Neuronal stem cell (in vitro differentiated cells): ENCODE data around the gene SLC5A5.

ENCODE experiments used
- DNase-seq: peaks from one replicate; pipeline ENCODE4 v3.0.0-alpha.2; 2013; ENCODE audit warnings: low spot score
- H2AFZ ChIP-seq: one replicate; pipeline ENCODE4 v1.6.1; 2013; ENCODE audit warnings: mild to moderate bottlenecking, low read length, inconsistent platforms
- H2AK5ac ChIP-seq: 2 replicates; pipeline ENCODE4 v1.6.1; 2013; ENCODE audit warnings: low read depth, mild to moderate bottlenecking, inconsistent platforms, low read length, moderate library complexity, mixed read lengths
- H2BK120ac ChIP-seq: 2 replicates; pipeline ENCODE4 v1.6.1; 2013; ENCODE audit warnings: low read depth, mild to moderate bottlenecking, inconsistent platforms, low read length, moderate library complexity, mixed read lengths
- H2BK12ac ChIP-seq: one replicate; pipeline ENCODE4 v1.6.1; 2013; ENCODE audit warnings: low read length, inconsistent platforms
- H2BK15ac ChIP-seq: 2 replicates; pipeline ENCODE4 v1.6.1; 2013; ENCODE audit warnings: mild to moderate bottlenecking, low read length, inconsistent platforms, mixed read lengths
- H2BK5ac ChIP-seq: one replicate; pipeline ENCODE4 v1.6.1; 2013; ENCODE audit warnings: inconsistent platforms, mild to moderate bottlenecking, low read length, moderate library complexity
- H3K14ac ChIP-seq: one replicate; pipeline ENCODE4 v1.6.1; 2013; ENCODE audit warnings: low read length, inconsistent platforms
- H3K18ac ChIP-seq: 2 replicates; pipeline ENCODE4 v1.6.1; 2013; ENCODE audit warnings: low read length, inconsistent platforms
- H3K23ac ChIP-seq: 2 replicates; pipeline ENCODE4 v1.6.1; 2013; ENCODE audit warnings: low read depth, mild to moderate bottlenecking, mixed read lengths, low read length, inconsistent platforms; ENCODE audit not compliant: poor library complexity
- H3K27ac ChIP-seq: replicated peaks from 3 replicates; pipeline ENCODE4 v1.5.1; 2013; ENCODE audit warnings: low read length, inconsistent platforms
- H3K27me3 ChIP-seq, 3 experiments: 2 replicates each; pipeline ENCODE4 v1.6.1; 2013; ENCODE audit warnings: low read length in 3 of 3, mild to moderate bottlenecking in 2 of 3, inconsistent platforms in 1 of 3, low read depth in 1 of 3, mixed read lengths in 1 of 3, moderate library complexity in 1 of 3; ENCODE audit not compliant: control insufficient read depth in 3 of 3, insufficient read depth in 3 of 3
- H3K36me3 ChIP-seq, 2 donors: replicated peaks in 1 of 2; 2 replicates each; pipeline ENCODE4 v1.6.1; 2013; ENCODE audit warnings: low read length in 2 of 2; ENCODE audit not compliant: control insufficient read depth in 2 of 2, insufficient read depth in 2 of 2
- H3K4ac ChIP-seq: 2 replicates; pipeline ENCODE4 v1.6.1; 2013; ENCODE audit warnings: inconsistent platforms, mild to moderate bottlenecking, low read length, moderate library complexity
- H3K4me1 ChIP-seq, 2 donors: 1 replicate in 1 of 2; 2 replicates in 1 of 2; pipeline ENCODE4 v1.6.1; 2013; ENCODE audit warnings: low read length in 2 of 2, low read depth in 1 of 2; ENCODE audit not compliant: control insufficient read depth in 2 of 2, insufficient read depth in 1 of 2
- H3K4me2 ChIP-seq: one replicate; pipeline ENCODE4 v1.6.1; 2013; ENCODE audit warnings: mild to moderate bottlenecking, low read length, inconsistent platforms; ENCODE audit not compliant: insufficient read depth, poor library complexity, severe bottlenecking
- H3K4me3 ChIP-seq, 2 donors: 2 replicates each; pipeline ENCODE4 v1.5.1; 2013; ENCODE audit warnings: low read length in 2 of 2, mild to moderate bottlenecking in 2 of 2, inconsistent platforms in 1 of 2, moderate library complexity in 1 of 2
- H3K79me1 ChIP-seq: one replicate; pipeline ENCODE4 v1.6.1; 2013; ENCODE audit warnings: low read depth, mild to moderate bottlenecking, inconsistent platforms, low read length, moderate library complexity
- H3K9ac ChIP-seq: one replicate; pipeline ENCODE4 v1.6.1; 2013; ENCODE audit warnings: mild to moderate bottlenecking, low read depth, low read length, inconsistent platforms; ENCODE audit not compliant: poor library complexity
- H3K9me3 ChIP-seq, 2 donors: replicated peaks in 1 of 2; 2 replicates each; pipeline versions ENCODE3 to v1.6.1; 2013; ENCODE audit warnings: low read length in 2 of 2, mild to moderate bottlenecking in 2 of 2, inconsistent platforms in 1 of 2, low read depth in 1 of 2, mixed read lengths in 1 of 2, moderate library complexity in 1 of 2; ENCODE audit not compliant: control insufficient read depth in 2 of 2, insufficient read depth in 1 of 2
- H4K8ac ChIP-seq: one replicate; pipeline ENCODE4 v1.6.1; 2013; ENCODE audit warnings: low read depth, mild to moderate bottlenecking, inconsistent platforms, low read length, moderate library complexity
- H4K91ac ChIP-seq: one replicate; pipeline ENCODE4 v1.6.1; 2013; ENCODE audit warnings: low read length, low read depth, mild to moderate bottlenecking, inconsistent platforms; ENCODE audit not compliant: poor library complexity
- WGBS, 2 donors: extraction: QIAGEN DNeasy Blood & Tissue Kit; methylation state at CpG; one replicate each; pipeline ENCODE4 v1.1.7; 2013; ENCODE audit warnings: missing lambda C conversion rate in 2 of 2, mixed read lengths in 1 of 2; ENCODE audit not compliant: insufficient read length in 2 of 2, insufficient replicate concordance in 1 of 2; ENCODE audit errors: extremely low coverage in 2 of 2; 5-methylcytosine and 5-hydroxymethylcytosine counted together

The SLC5A5 gene

DNA sequence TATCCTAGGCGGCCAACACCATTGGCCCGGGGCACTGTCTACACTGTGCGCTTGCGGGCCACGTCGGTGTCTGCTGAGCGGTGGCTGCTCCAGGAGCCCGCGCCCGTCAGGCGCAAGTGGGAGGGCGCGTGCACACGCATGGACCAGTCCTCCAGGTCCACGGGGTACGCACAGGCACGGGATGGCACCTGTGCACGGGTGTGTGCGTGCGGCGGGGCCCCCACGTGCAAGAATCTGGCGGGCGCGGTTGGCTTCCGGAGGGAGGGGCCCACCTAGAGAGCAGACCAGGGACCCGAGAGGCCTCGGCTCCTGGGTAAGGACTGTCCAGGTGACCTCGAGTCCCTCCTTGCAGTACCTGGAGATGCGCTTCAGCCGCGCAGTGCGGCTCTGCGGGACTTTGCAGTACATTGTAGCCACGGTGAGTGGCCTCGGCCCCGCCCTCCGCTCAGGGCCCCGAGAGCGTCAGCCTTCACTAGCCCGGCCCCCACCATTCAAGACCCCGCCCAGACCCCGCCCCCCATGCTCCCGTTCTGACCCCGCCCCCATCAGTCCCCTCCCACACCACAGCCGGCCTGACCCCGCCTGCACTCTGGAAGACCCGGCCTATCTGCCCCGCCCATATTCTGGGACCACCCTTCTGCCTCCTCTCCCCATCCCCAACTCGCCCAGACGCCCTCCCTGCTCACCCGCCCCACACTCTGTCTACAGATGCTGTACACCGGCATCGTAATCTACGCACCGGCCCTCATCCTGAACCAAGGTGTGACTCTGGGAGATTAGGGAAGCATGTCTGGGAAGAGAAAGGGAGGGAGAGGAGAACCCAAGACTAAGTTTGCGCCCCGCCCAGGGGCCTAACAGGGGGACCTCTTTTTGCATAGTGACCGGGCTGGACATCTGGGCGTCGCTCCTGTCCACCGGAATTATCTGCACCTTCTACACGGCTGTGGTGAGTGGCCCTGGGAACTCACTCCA, 2.3 kb downstream of the SLC5A5 start:
- Histone ChIP-seq H3K4me3 (peak overlapping the region; percentile 12 to 74), H3K9me3 (no peaks in the 10 kb centered on the region), H2BK5ac (no peak overlapping the region), H3K23ac (peak overlapping the region; percentile 91), H4K91ac (no peak overlapping the region), H3K27me3 (peaks cover 2 to 46% (median 28%) of the 10 kb centered on the region in 3 experiments), H2BK120ac (no peak overlapping the region), H3K4me2 (peak overlapping the region; percentile 80), H4K8ac (peak overlapping the region; percentile 17), H3K79me1 (peaks cover 1% of the 10 kb centered on the region), H3K4ac (no peak overlapping the region), H3K27ac (no peak overlapping the region), H3K4me1 (peaks cover 0 to 6% of the 10 kb centered on the region in 2 donors), H2AFZ (peak overlapping the region; percentile 82), H3K18ac (peak overlapping the region; percentile 94), H2BK12ac (peak overlapping the region; percentile 90), H3K14ac (peak overlapping the region; percentile 56), H2AK5ac (peak overlapping the region; percentile 79), H3K9ac (peak overlapping the region; percentile 91), H3K36me3 (no peaks in the 10 kb centered on the region), H2BK15ac (peak overlapping the region; percentile 99)
- DNase-seq, result peak; percentile 72
- no CpG with 5 or more reads among the region's 63 CpGs for WGBS, 2 donors

GRCh38 chr19:17874758-17875135, 3.0 kb downstream of the SLC5A5 start:
- no peak overlapping the region for H4K8ac ChIP-seq
- peak overlapping the region; percentile 11 for H3K4me2 ChIP-seq
- no peak overlapping the region for H2BK5ac ChIP-seq
- peaks cover 0 to 6% of the 10 kb centered on the region in 2 donors for H3K4me1 ChIP-seq
- peak overlapping the region; percentile 73 for H3K23ac ChIP-seq
- no peaks in the 10 kb centered on the region for H3K36me3 ChIP-seq
- H4K91ac ChIP-seq, result no peak overlapping the region
- no peak overlapping the region for H3K27ac ChIP-seq
- no peaks in the 10 kb centered on the region for H3K9me3 ChIP-seq
- H3K27me3 ChIP-seq, result peaks cover 2 to 44% (median 26%) of the 10 kb centered on the region in 3 experiments
- no peak overlapping the region for H2BK120ac ChIP-seq
- H3K9ac ChIP-seq, result no peak overlapping the region
- peak overlapping the region in 1 of 2 donors; percentile 66 for H3K4me3 ChIP-seq
- H3K18ac ChIP-seq, result peak overlapping the region; percentile 89
- H2BK12ac ChIP-seq, result no peak overlapping the region
- H2AFZ ChIP-seq, result no peak overlapping the region
- H2BK15ac ChIP-seq, result no peak overlapping the region
- H3K4ac ChIP-seq, result no peak overlapping the region
- peaks cover 1% of the 10 kb centered on the region for H3K79me1 ChIP-seq
- H3K14ac ChIP-seq, result no peak overlapping the region
- no CpG with 5 or more reads among the region's 9 CpGs for WGBS, 2 donors
- no peak for DNase-seq
- H2AK5ac ChIP-seq, result peak overlapping the region; percentile 79

GRCh38 chr19:17877696-17878095, 6.0 kb downstream of the SLC5A5 start:
- H3K27me3 ChIP-seq, result peaks cover 2 to 18% (median 8%) of the 10 kb centered on the region in 3 experiments
- WGBS, 2 donors, result no CpG with 5 or more reads among the region's 16 CpGs

GRCh38 chr19:17879466-17879865, 7.7 kb downstream of the SLC5A5 start:
- no peak overlapping the region for H2AFZ ChIP-seq
- H3K4me3 ChIP-seq, result no peak overlapping the region
- H4K8ac ChIP-seq, result no peak overlapping the region
- no peak overlapping the region for H2BK12ac ChIP-seq
- peaks cover 0 to 6% (median 0%) of the 10 kb centered on the region in 3 experiments for H3K27me3 ChIP-seq
- H3K14ac ChIP-seq, result no peak overlapping the region
- no peak overlapping the region for H2BK5ac ChIP-seq
- no peak overlapping the region for H3K4ac ChIP-seq
- H3K4me1 ChIP-seq, result peaks cover 0 to under 1% of the 10 kb centered on the region in 2 donors
- no peak overlapping the region for H3K4me2 ChIP-seq
- no peak overlapping the region for H3K9ac ChIP-seq
- H3K27ac ChIP-seq, result no peak overlapping the region
- H3K36me3 ChIP-seq, result no peaks in the 10 kb centered on the region
- no peak overlapping the region for H4K91ac ChIP-seq
- no peak overlapping the region for H2BK15ac ChIP-seq
- WGBS, 2 donors, result no CpG with 5 or more reads among the region's 7 CpGs
- H3K79me1 ChIP-seq, result no peaks in the 10 kb centered on the region
- no peak overlapping the region for H3K18ac ChIP-seq
- no peak overlapping the region for H2BK120ac ChIP-seq
- H3K9me3 ChIP-seq, result no peaks in the 10 kb centered on the region
- no peak overlapping the region for H3K23ac ChIP-seq
- H2AK5ac ChIP-seq, result no peak overlapping the region
- DNase-seq, result no peak

More at GRCh38 chr19:17877696-17878095, 6.0 kb downstream of the SLC5A5 start:
- H3K27ac ChIP-seq, result no peak overlapping the region
- H2BK12ac ChIP-seq, result no peak overlapping the region
- no peak overlapping the region for H4K8ac ChIP-seq
- no peak overlapping the region for H2BK120ac ChIP-seq
- no peak overlapping the region for H3K23ac ChIP-seq
- H2BK15ac ChIP-seq, result no peak overlapping the region
- H3K18ac ChIP-seq, result no peak overlapping the region
- peaks cover 0 to 6% of the 10 kb centered on the region in 2 donors for H3K4me1 ChIP-seq
- H2AFZ ChIP-seq, result no peak overlapping the region
- H2BK5ac ChIP-seq, result no peak overlapping the region
- peak overlapping the region in 1 of 2 donors; percentile 30 for H3K4me3 ChIP-seq
- no peak overlapping the region for H4K91ac ChIP-seq
- H3K36me3 ChIP-seq, result no peaks in the 10 kb centered on the region
- no peaks in the 10 kb centered on the region for H3K79me1 ChIP-seq
- DNase-seq, result no peak
- no peak overlapping the region for H3K4ac ChIP-seq
- peak overlapping the region; percentile 25 for H3K14ac ChIP-seq
- H2AK5ac ChIP-seq, result no peak overlapping the region
- H3K4me2 ChIP-seq, result peak overlapping the region; percentile 2
- H3K9ac ChIP-seq, result no peak overlapping the region
- H3K9me3 ChIP-seq, result no peaks in the 10 kb centered on the region
